Stimulated activated naive CD8-positive, alpha-beta T cell treated with anti-CD3 and anti-CD28 coated beads, Interleukin-15, amount 100 ng/mL, for 72 hours (primary cell): ENCODE data around the gene SLC35A5.

Experiments
- ATAC-seq: fragments of 150-1000 bp; cut with Tn5 transposase; 2 replicates; pipeline ENCODE4 v1.10.0; 2021; ENCODE audit warnings: mild to moderate bottlenecking, moderate library complexity
- DNase-seq, 2 donors: peaks; one replicate each; pipeline ENCODE4 v3.0.0; 2021 to 2022
- H3K27ac Mint-ChIP-seq, 2 donors: one replicate each; pipeline ENCODE4 v1.8.0; 2022; ENCODE audit warnings: mild to moderate bottlenecking in 2 of 2, mixed read lengths in 2 of 2, moderate library complexity in 2 of 2
- H3K27me3 Mint-ChIP-seq: one replicate; pipeline ENCODE4 v1.8.0; 2022; ENCODE audit warnings: mixed read lengths
- H3K4me1 Mint-ChIP-seq: one replicate; pipeline ENCODE4 v1.8.0; 2022; ENCODE audit warnings: mild to moderate bottlenecking, mixed read lengths
- H3K4me3 Mint-ChIP-seq, 2 donors: one replicate each; pipeline ENCODE4 v1.8.0; 2022; ENCODE audit warnings: mild to moderate bottlenecking in 2 of 2, mixed read lengths in 2 of 2, moderate library complexity in 1 of 2
- H3K9me3 Mint-ChIP-seq, 2 donors: one replicate each; pipeline ENCODE4 v1.8.0; 2022; ENCODE audit warnings: mixed read lengths in 2 of 2

The SLC35A5 gene

DNA sequence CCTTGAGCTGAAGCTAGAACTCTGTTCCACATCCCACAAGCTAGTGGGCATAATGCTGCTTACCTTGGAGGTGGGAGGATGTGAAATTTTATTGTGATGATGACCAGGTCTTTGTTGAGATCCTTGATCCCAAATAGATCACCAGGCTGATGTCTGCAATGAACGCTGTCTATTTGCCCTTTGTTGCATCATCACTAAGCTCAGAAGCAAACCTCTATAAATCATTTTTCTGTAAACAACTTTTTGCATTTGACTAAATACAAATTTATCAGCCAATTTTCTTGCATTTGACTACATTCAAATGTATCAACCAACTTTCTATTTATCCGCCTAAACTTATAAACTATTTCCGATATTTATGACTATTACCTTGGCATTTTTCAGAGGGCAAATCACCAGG is 69.4 kb downstream of the SLC35A5 start:
- Mint-ChIP-seq H3K4me3 (no peak overlapping the region), H3K4me1 (peaks cover 16% of the 10 kb centered on the region), H3K9me3 (no peaks in the 10 kb centered on the region), H3K27ac (no peak overlapping the region), H3K27me3 (peaks cover 8% of the 10 kb centered on the region)
- no peak for DNase-seq
- no peak for ATAC-seq

GRCh38 chr3:112632596-112632995 is 70.8 kb downstream of the SLC35A5 start:
- Mint-ChIP-seq H3K27me3 (peaks cover 8% of the 10 kb centered on the region), H3K4me3 (no peak overlapping the region), H3K9me3 (no peaks in the 10 kb centered on the region), H3K27ac (no peak overlapping the region), H3K4me1 (peaks cover 16% of the 10 kb centered on the region)
- ATAC-seq (no peak), DNase-seq (no peak)

DNA sequence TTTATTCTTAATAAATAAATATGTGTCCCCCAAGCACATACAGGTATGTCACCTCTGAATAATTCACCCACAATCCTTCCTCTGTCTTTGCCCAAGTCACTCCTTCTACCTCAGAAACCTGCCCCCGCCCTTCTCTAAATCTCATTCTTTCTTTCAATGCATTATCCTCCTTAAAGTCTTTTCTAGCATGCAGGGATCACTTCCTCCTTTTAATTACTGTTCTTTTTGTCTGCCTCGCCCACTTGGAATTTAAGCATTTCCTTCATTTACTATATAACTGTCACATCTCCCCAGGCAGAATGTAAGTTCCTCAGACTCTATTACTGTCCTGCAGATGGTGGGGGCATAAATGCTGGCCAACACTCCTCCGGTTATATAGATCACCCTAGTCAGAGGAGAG is 71.3 kb downstream of the SLC35A5 start:
- Mint-ChIP-seq H3K4me3 (no peak overlapping the region), H3K4me1 (peaks cover 16% of the 10 kb centered on the region)
- no peak for DNase-seq

DNA sequence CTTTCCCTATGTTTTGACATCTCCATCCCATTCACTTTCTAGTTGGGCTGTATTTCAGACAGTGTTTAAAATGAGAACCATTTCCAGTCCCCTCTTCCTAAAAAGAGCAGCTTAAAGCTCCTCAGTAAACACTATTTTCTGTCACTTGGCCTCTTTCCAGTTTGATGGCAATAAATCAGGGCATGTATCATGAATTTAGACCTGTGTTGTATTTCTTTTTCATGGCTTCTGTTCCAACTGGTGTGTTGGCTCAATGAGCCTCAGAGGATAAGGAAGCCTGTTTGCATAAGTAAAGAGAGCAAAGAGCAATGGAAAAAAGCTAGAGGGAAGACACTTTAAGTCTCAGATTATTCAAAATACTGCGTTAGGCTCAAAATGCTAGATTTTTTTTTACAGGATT is 71.9 kb downstream of the SLC35A5 start:
- peaks cover 9% of the 10 kb centered on the region for H3K27me3 Mint-ChIP-seq
- H3K27ac Mint-ChIP-seq, result no peak overlapping the region
- H3K4me3 Mint-ChIP-seq, result no peak overlapping the region
- H3K4me1 Mint-ChIP-seq, result peaks cover 16% of the 10 kb centered on the region
- DNase-seq, result no peak
- ATAC-seq, result no peak
- no peaks in the 10 kb centered on the region for H3K9me3 Mint-ChIP-seq

More for the DNA sequence above, 71.3 kb downstream of the SLC35A5 start:
- peaks cover 8% of the 10 kb centered on the region for H3K27me3 Mint-ChIP-seq
- H3K9me3 Mint-ChIP-seq, result no peaks in the 10 kb centered on the region
- H3K27ac Mint-ChIP-seq, result no peak overlapping the region
- ATAC-seq, result no peak

GRCh38 chr3:112634786-112635541 is 73.1 kb downstream of the SLC35A5 start:
- DNase-seq (no peak), ATAC-seq (no peak)
- Mint-ChIP-seq H3K9me3 (no peaks in the 10 kb centered on the region), H3K27me3 (peaks cover 15% of the 10 kb centered on the region), H3K4me3 (peak overlapping the region in 1 of 2 donors; percentile 41), H3K4me1 (peaks cover 10% of the 10 kb centered on the region), H3K27ac (peak overlapping the region in 1 of 2 donors; percentile 82)
